Measurements from ENCODE around the gene MCHR1.
"Not testable (repeated sequence)": the region's sequence is repeated elsewhere in the genome, so short reads cannot be mapped to it uniquely, and the experiment has no call there.

The MCHR1 gene

DNA sequence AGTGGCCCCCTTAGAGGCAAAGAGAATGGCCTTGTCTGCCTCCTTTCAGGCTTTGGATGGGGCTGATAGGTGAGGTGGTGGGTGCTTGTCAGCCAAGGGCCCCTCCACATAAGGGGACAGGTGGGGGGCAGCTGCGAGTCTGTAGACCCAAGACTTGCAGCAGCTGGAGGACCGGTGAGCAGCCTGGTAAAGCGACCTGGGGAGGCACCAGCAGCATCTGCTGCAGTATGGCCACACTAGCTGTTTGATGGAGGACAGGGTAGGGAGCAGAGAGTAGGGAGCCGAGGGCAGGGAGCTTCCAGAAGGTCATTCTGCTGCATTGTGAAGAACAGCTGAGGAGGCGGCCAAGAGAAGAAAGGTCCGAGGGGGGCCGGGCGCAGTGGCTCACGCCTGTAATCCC is 25.9 kb upstream of the MCHR1 start:
- H3K27ac ChIP-seq (ENCODE audit: low read depth, low read length) = no peak overlapping the region
- no peaks in the 10 kb centered on the region for H3K9me2 ChIP-seq (replicated peaks; ENCODE audit: control insufficient read depth, low read length)
- no peaks in the 10 kb centered on the region for H3K4me1 ChIP-seq (ENCODE audit: control insufficient read depth, low read length)
- peaks cover 4% of the 10 kb centered on the region; the same call in 1 of the 2 replicates for H3K27me3 ChIP-seq (ENCODE audit: control insufficient read depth, low read length)
- TF ChIP-seq, protein P1, sequence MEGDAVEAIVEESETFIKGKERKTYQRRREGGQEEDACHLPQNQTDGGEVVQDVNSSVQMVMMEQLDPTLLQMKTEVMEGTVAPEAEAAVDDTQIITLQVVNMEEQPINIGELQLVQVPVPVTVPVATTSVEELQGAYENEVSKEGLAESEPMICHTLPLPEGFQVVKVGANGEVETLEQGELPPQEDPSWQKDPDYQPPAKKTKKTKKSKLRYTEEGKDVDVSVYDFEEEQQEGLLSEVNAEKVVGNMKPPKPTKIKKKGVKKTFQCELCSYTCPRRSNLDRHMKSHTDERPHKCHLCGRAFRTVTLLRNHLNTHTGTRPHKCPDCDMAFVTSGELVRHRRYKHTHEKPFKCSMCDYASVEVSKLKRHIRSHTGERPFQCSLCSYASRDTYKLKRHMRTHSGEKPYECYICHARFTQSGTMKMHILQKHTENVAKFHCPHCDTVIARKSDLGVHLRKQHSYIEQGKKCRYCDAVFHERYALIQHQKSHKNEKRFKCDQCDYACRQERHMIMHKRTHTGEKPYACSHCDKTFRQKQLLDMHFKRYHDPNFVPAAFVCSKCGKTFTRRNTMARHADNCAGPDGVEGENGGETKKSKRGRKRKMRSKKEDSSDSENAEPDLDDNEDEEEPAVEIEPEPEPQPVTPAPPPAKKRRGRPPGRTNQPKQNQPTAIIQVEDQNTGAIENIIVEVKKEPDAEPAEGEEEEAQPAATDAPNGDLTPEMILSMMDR (IDR thresholded peaks at IDR 0.05; ENCODE audit: low read depth, low read length, poor library complexity, severe bottlenecking) = no peak
- no peak for TF ChIP-seq EZH2phosphoT487 (IDR thresholded peaks at IDR 0.05; ENCODE audit: borderline replicate concordance, low read length)
- H3K4me3 ChIP-seq (ENCODE audit: low read length) = no peak overlapping the region
- no peaks in the 10 kb centered on the region for H3F3A ChIP-seq (ENCODE audit: control insufficient read depth, insufficient read depth)
- no peaks in the 10 kb centered on the region for H3K36me3 ChIP-seq (ENCODE audit: control insufficient read depth, low read length)
- no peaks in the 10 kb centered on the region for H4K20me1 ChIP-seq (ENCODE audit: control insufficient read depth, insufficient read depth, low read depth, low read length)
- no peaks in the 10 kb centered on the region for H3K9me3 ChIP-seq (ENCODE audit: control insufficient read depth, insufficient read depth, low read length)
- no peaks in the 10 kb centered on the region for H3K79me2 ChIP-seq (ENCODE audit: control insufficient read depth, low read length)
- H3K4me2 ChIP-seq (ENCODE audit: low read length) = no peak overlapping the region

DNA sequence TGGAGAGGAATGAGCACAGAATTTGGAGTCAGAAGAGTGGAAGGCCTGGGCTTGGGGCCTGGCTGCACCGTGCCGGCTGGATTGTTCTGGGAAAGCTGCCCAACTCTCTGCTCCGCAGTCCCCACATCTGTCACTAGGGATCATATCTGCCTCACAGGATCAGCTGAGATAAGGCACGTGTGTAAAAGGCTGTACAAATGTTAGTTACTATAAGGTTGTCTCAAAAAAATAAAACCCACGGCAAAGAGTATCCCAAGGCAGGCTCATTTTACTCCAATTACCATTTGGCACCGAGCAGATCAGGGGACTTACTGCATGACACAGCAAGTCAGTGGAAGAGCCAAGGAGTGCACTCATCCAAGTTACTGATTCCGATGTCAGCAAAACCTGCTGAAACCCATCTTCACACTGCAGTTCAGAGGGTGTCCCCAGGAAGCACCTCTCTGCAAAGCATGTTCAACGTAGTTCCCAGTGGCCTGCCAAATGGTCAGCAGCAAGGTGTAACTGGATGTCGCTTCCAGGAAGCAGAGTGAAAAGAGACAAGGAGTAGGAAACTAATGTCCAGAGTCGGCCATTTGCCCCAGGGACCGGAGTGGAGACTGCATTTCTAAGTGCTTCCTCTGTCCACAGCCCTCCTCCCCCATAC is 24.6 kb upstream of the MCHR1 start:
- Histone ChIP-seq H3K27ac (ENCODE audit: low read depth, low read length) (no peak overlapping the region), H3K9me2 (replicated peaks; ENCODE audit: control insufficient read depth, low read length) (no peaks in the 10 kb centered on the region), H3F3A (ENCODE audit: control insufficient read depth, insufficient read depth) (no peaks in the 10 kb centered on the region), H3K4me1 (ENCODE audit: control insufficient read depth, low read length) (no peaks in the 10 kb centered on the region), H3K79me2 (ENCODE audit: control insufficient read depth, low read length) (no peaks in the 10 kb centered on the region), H3K4me2 (ENCODE audit: low read length) (no peak overlapping the region), H3K36me3 (ENCODE audit: control insufficient read depth, low read length) (no peaks in the 10 kb centered on the region), H4K20me1 (ENCODE audit: control insufficient read depth, insufficient read depth, low read depth, low read length) (no peaks in the 10 kb centered on the region), H3K4me3 (ENCODE audit: low read length) (no peak overlapping the region), H3K27me3 (ENCODE audit: control insufficient read depth, low read length) (peaks cover 4% of the 10 kb centered on the region; the same call in 1 of the 2 replicates), H3K9me3 (ENCODE audit: control insufficient read depth, insufficient read depth, low read length) (no peaks in the 10 kb centered on the region)
- TF ChIP-seq, protein P1 (IDR thresholded peaks at IDR 0.05; ENCODE audit: low read depth, low read length, poor library complexity, severe bottlenecking) = no peak
- TF ChIP-seq EZH2phosphoT487 (IDR thresholded peaks at IDR 0.05; ENCODE audit: borderline replicate concordance, low read length) = no peak

DNA sequence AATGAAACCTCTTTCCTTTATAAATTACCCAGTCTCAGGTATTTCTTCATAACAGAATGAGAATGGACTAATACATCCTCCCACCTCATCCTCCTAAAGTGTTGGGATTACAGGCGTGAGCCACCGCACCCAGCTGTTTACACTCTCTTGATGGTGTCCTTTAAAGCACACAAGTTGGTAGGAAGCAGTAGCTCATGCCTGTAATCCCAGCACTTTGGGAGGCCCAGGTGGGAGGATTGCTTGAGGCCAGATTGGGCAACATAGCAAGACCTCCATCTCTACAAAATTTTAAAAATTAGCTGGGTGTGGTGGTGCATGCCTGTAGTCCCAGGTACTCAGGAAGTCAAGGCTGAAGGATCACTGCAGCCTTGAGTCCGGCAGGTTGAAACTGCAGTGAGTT is 23.3 kb upstream of the MCHR1 start:
- H3K4me1 ChIP-seq (ENCODE audit: control insufficient read depth, low read length); H3K4me3 ChIP-seq (ENCODE audit: low read length); H3K9me3 ChIP-seq (ENCODE audit: control insufficient read depth, insufficient read depth, low read length); H3K79me2 ChIP-seq (ENCODE audit: control insufficient read depth, low read length); H3K27ac ChIP-seq (ENCODE audit: low read depth, low read length); H3K27me3 ChIP-seq (ENCODE audit: control insufficient read depth, low read length); H3K9me2 ChIP-seq (replicated peaks; ENCODE audit: control insufficient read depth, low read length); H3K36me3 ChIP-seq (ENCODE audit: control insufficient read depth, low read length); H3K4me2 ChIP-seq (ENCODE audit: low read length); H4K20me1 ChIP-seq (ENCODE audit: control insufficient read depth, insufficient read depth, low read depth, low read length); H3F3A ChIP-seq (ENCODE audit: control insufficient read depth, insufficient read depth): not testable (repeated sequence)

DNA sequence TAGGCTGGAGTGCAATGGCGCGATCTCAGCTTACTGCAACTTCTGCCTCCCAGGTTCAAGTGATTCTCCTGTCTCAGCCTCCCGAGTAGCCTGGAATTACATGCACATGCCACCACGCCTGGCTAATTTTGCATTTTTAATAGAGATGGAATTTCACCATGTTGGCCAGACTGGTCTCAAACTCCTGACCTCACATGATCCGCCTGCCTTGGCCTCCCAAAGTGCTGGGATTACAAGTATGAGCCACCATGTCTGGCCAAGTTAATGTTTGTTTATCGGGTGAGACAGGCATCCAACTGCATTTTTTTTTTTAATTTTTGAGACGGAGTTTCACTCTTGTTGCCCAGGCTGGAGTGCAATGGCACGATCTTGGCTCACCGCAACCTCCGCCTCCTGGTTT is 22.6 kb upstream of the MCHR1 start:
- H3K27ac ChIP-seq (ENCODE audit: low read depth, low read length); H3K4me3 ChIP-seq (ENCODE audit: low read length); H3K36me3 ChIP-seq (ENCODE audit: control insufficient read depth, low read length); H3K9me3 ChIP-seq (ENCODE audit: control insufficient read depth, insufficient read depth, low read length); H3K9me2 ChIP-seq (replicated peaks; ENCODE audit: control insufficient read depth, low read length); H3K79me2 ChIP-seq (ENCODE audit: control insufficient read depth, low read length); H3K4me2 ChIP-seq (ENCODE audit: low read length); H3K4me1 ChIP-seq (ENCODE audit: control insufficient read depth, low read length); H4K20me1 ChIP-seq (ENCODE audit: control insufficient read depth, insufficient read depth, low read depth, low read length); H3F3A ChIP-seq (ENCODE audit: control insufficient read depth, insufficient read depth); H3K27me3 ChIP-seq (ENCODE audit: control insufficient read depth, low read length): not testable (repeated sequence)

Data from DOHH2 (cell line).